AG04449 (cell line): ENCODE data around the gene HMCN2.

Experiments
- CTCF ChIA-PET: fragments of 350-600 bp; formaldehyde crosslinking; extraction: SDS; loops from one replicate; lab custom pipeline; 2021; ENCODE audit warnings: antibody characterized with exemption; lab: Yijun Ruan, JAX
- POLR2A ChIA-PET: fragments of 400-600, 350-600 bp; formaldehyde crosslinking; extraction: SDS; loops from one replicate; lab custom pipeline; 2020; ENCODE audit warnings: antibody characterized with exemption, inconsistent platforms; lab: Yijun Ruan, JAX
- DNase-seq: peaks from one replicate; pipeline ENCODE4 v3.0.0-alpha.2; 2010; ENCODE audit warnings: low read depth, low spot score
- H3K4me3 ChIP-seq: 2 replicates; pipeline ENCODE4 v1.5.1; 2011; ENCODE audit warnings: low read depth, mild to moderate bottlenecking, control low read depth, low read length
- TF ChIP-seq, protein P1 (sequence below): IDR thresholded peaks from one replicate; pipeline ENCODE4 v1.5.1; 2011; ENCODE audit warnings: mild to moderate bottlenecking, moderate library complexity, low read length, control low read depth, inconsistent platforms; ENCODE audit not compliant: insufficient read depth; ENCODE audit errors: missing control alignments

The HMCN2 gene

DNA sequence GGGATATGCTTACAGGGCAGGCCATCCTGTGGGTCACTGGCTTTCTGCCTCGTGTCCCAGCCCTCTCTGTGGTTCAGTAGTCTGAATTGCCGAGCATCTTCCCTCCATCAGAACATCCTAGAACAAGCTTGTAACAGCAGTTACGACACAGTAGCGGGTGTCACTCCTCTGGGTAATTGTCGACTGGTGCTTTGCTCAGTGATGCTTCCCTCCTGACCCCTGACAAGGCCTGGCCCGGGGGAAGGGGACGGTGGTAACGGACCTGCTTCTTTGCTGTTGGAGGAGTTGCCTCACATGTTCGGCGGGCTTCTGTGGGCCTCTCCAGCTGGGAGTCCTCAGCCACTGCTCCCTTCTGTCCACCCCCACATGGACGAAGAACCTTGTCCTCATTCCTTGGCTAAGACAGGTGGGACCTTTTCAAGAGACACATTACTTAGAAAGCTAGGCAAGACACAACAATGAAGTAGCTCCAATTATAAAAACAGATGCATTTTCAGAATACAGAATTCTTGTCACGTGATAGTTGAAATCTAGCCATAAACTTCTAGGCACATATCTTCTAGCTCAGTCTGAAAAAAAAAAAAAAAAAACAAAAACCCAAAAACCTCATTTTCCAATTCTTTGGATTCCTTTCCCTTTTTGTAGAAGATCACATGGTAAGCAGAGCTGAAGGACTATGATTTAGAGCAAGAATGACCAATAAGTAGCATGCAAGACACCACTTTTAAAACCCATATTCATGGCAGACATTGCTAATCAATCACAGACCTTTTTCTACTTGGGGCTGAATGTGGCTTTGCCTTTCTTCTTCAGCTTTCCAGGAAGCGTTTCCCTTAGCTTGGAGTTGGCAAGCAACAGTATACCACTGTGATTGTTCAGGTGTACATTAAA, 25.0 kb downstream of the HMCN2 start:
- H3K4me3 ChIP-seq = no peak overlapping the region
- CTCF ChIA-PET = interaction anchor here (0.7 to 1.1 kb wide), 2 partner anchors 11 to 184 kb away, joined by 3 to 4 read pairs; no protein-coding TSS in a partner anchor
- DNase-seq = no peak
- POLR2A ChIA-PET = interaction anchor here (0.8 kb wide), 1 partner anchor 14 kb away, joined by 4 read pairs; no protein-coding TSS in a partner anchor
- TF ChIP-seq, protein P1, sequence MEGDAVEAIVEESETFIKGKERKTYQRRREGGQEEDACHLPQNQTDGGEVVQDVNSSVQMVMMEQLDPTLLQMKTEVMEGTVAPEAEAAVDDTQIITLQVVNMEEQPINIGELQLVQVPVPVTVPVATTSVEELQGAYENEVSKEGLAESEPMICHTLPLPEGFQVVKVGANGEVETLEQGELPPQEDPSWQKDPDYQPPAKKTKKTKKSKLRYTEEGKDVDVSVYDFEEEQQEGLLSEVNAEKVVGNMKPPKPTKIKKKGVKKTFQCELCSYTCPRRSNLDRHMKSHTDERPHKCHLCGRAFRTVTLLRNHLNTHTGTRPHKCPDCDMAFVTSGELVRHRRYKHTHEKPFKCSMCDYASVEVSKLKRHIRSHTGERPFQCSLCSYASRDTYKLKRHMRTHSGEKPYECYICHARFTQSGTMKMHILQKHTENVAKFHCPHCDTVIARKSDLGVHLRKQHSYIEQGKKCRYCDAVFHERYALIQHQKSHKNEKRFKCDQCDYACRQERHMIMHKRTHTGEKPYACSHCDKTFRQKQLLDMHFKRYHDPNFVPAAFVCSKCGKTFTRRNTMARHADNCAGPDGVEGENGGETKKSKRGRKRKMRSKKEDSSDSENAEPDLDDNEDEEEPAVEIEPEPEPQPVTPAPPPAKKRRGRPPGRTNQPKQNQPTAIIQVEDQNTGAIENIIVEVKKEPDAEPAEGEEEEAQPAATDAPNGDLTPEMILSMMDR = no peak

GRCh38 chr9:130291474-130291873, 25.9 kb downstream of the HMCN2 start:
- no peak overlapping the region for H3K4me3 ChIP-seq
- ChIA-PET CTCF (no interaction called here), POLR2A (interaction anchor here (0.8 kb wide), 1 partner anchor 15 kb away, joined by 4 read pairs; no protein-coding TSS in a partner anchor)
- DNase-seq = no peak
- TF ChIP-seq, protein P1 = no peak

GRCh38 chr9:130292106-130292505, 26.5 kb downstream of the HMCN2 start:
- no peak for DNase-seq
- ChIA-PET CTCF (no interaction called here), POLR2A (no interaction called here)
- H3K4me3 ChIP-seq = no peak overlapping the region
- TF ChIP-seq, protein P1 = no peak

- ChIA-PET POLR2A (no interaction called here), CTCF (no interaction called here)
- no peak for DNase-seq
- TF ChIP-seq, protein P1 = no peak
- H3K4me3 ChIP-seq = no peak overlapping the region
These were observed 29.1 kb downstream of the HMCN2 start for GRCh38 chr9:130294664-130295063.

- no peak overlapping the region for H3K4me3 ChIP-seq
- CTCF ChIA-PET = no interaction called here
- TF ChIP-seq, protein P1 = no peak
- POLR2A ChIA-PET = no interaction called here
- no peak for DNase-seq
These were observed 29.9 kb downstream of the HMCN2 start for GRCh38 chr9:130295431-130295830.
